22Rv1 (cell line): Measurements from ENCODE around the gene TRIM22.

ENCODE experiments used
- ZFX ChIP-seq: fragments of 450-650 bp; IDR thresholded peaks from 2 replicates; pipeline ENCODE4 v1.6.1; 2017; ENCODE audit warnings: antibody characterized with exemption, borderline replicate concordance
- TF ChIP-seq, protein P1 (sequence below): fragments of 450-650 bp; IDR thresholded peaks from 2 replicates; pipeline ENCODE4 v1.5.1; 2017; ENCODE audit warnings: mild to moderate bottlenecking

DNA sequence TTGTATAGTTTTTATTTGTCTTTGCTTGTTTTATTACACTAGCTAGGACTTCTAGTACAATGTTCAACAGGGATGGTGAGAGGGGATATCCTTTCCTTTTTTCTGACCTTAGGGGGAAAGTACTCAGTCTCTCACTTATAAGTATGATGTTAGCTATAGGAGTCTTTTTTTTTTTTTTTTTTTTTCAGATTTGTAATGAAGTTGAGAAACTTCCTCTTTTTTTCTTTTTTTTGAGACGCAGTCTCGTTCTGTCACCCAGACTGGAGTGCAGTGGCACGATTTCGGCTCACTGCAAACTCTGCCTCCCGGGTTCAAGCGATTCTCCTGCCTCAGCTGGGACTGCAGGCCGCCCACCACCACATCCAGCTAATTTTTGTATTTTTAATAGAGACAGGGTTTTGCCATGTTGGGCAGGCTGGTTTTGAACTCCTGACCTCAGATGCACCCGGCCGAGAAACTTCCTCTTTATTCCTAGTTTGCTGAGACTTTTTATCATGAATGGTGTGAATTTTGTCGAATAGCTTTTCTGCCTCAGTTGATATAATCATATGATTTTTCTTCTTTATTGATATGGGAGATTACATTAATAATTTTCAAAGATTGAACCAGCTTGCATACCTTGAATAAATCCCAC lies 10.9 kb downstream of the TRIM22 start:
- TF ChIP-seq, protein P1, sequence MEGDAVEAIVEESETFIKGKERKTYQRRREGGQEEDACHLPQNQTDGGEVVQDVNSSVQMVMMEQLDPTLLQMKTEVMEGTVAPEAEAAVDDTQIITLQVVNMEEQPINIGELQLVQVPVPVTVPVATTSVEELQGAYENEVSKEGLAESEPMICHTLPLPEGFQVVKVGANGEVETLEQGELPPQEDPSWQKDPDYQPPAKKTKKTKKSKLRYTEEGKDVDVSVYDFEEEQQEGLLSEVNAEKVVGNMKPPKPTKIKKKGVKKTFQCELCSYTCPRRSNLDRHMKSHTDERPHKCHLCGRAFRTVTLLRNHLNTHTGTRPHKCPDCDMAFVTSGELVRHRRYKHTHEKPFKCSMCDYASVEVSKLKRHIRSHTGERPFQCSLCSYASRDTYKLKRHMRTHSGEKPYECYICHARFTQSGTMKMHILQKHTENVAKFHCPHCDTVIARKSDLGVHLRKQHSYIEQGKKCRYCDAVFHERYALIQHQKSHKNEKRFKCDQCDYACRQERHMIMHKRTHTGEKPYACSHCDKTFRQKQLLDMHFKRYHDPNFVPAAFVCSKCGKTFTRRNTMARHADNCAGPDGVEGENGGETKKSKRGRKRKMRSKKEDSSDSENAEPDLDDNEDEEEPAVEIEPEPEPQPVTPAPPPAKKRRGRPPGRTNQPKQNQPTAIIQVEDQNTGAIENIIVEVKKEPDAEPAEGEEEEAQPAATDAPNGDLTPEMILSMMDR = no peak
- TF ChIP-seq ZFX = no peak
